GM18870 (cell line): ENCODE data around the gene FSTL5.

Source experiments
- ATAC-seq: cut with Tn5 transposase; IDR thresholded peaks from one replicate; pipeline ENCODE4 v1.9.1; 2021; ENCODE audit warnings: moderate library complexity; ENCODE audit not compliant: unreplicated experiment

FSTL5 gene

GRCh38 chr4:161466316-161466715 is 697.5 kb downstream of the FSTL5 start:
- ATAC-seq, result no peak

- ATAC-seq, result no peak
Measured at GRCh38 chr4:161463436-161463835, 700.4 kb downstream of the FSTL5 start.

- no peak for ATAC-seq
Measured at GRCh38 chr4:161457906-161458305, 705.9 kb downstream of the FSTL5 start.

- no peak for ATAC-seq
Measured at GRCh38 chr4:161457311-161457710, 706.5 kb downstream of the FSTL5 start.

- no peak for ATAC-seq
Measured at GRCh38 chr4:161454860-161455259, 708.9 kb downstream of the FSTL5 start.

GRCh38 chr4:161448550-161449180 is 715.1 kb downstream of the FSTL5 start:
- ATAC-seq, result no peak

GRCh38 chr4:161444626-161445025 is 719.2 kb downstream of the FSTL5 start:
- no peak for ATAC-seq

- ATAC-seq, result no peak
Measured at GRCh38 chr4:161442921-161443320, 720.9 kb downstream of the FSTL5 start.

GRCh38 chr4:161438096-161438495 is 725.7 kb downstream of the FSTL5 start:
- ATAC-seq, result no peak

- ATAC-seq, result no peak
Measured at GRCh38 chr4:161428180-161428965, 735.4 kb downstream of the FSTL5 start.

- no peak for ATAC-seq
Measured at GRCh38 chr4:161419822-161420221, 744.0 kb downstream of the FSTL5 start.

GRCh38 chr4:161411901-161412300 is 751.9 kb downstream of the FSTL5 start:
- no peak for ATAC-seq

GRCh38 chr4:161404346-161405110 is 759.3 kb downstream of the FSTL5 start:
- ATAC-seq, result no peak

GRCh38 chr4:161403781-161404180 is 760.0 kb downstream of the FSTL5 start:
- ATAC-seq, result no peak

GRCh38 chr4:161393602-161394001 is 770.2 kb downstream of the FSTL5 start:
- ATAC-seq, result no peak

GRCh38 chr4:161382655-161383054 is 781.1 kb downstream of the FSTL5 start:
- no peak for ATAC-seq

GRCh38 chr4:161376275-161376674 is 787.5 kb downstream of the FSTL5 start:
- no peak for ATAC-seq

- ATAC-seq, result no peak
Measured at GRCh38 chr4:161364681-161365080, 799.1 kb downstream of the FSTL5 start.

GRCh38 chr4:161360982-161361381 is 802.8 kb downstream of the FSTL5 start:
- ATAC-seq, result no peak

GRCh38 chr4:161359491-161359890 is 804.3 kb downstream of the FSTL5 start:
- ATAC-seq, result no peak

GRCh38 chr4:161356351-161356750 is 807.4 kb downstream of the FSTL5 start:
- no peak for ATAC-seq

- no peak for ATAC-seq
Measured at GRCh38 chr4:161350946-161351345, 812.9 kb downstream of the FSTL5 start.
